ENCODE results near the gene PRTG.

The PRTG gene

DNA sequence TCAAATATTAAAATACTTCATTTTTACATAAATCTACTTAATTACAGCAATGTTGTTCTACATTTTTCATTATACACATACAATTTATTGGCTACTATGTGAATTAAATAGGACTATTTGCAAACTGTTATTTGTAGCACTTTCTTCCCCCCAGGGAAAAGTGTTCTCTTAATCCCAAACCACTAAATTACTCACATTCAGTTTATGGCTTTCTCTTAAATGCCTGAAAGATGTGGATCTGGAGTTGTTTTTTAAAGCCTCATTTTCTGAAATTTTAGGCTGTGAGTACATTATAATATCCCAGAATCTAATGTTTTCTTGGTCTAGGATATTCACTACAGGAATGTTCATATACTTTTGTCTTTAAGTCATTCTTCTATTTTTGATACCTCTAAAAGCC lies 32.7 kb downstream of the PRTG start:
- no peak for TF ChIP-seq CTCF (conservative IDR thresholded peaks at IDR 0.05; ENCODE audit: low read length)
- peak; percentile 4 for DNase-seq (ENCODE audit: low read depth)
- H3K4me3 ChIP-seq (ENCODE audit: low read length): no peak overlapping the region

DNA sequence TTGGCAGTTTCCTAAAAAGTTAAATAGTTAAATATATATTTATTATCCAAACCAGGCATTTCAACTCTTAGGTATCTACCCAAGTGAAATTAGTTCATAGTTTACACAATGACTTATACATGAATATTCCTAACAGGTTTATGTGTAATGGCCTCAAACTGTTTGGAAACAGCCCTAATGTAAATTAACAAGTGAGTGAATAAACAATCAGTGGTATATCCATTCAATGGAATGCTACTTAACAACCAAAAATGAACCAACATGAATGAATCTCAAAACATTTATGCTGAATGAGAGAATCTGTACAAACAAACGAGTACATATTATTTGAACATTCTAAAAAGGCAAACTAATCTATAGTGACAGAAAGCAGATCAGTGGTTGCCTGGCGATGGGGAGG lies 33.5 kb downstream of the PRTG start:
- DNase-seq (ENCODE audit: low read depth): no peak
- H3K4me3 ChIP-seq (ENCODE audit: low read length): no peak overlapping the region
- TF ChIP-seq CTCF (conservative IDR thresholded peaks at IDR 0.05; ENCODE audit: low read length): no peak

GRCh38 chr15:55708720-55709119 lies 34.2 kb downstream of the PRTG start:
- TF ChIP-seq CTCF (conservative IDR thresholded peaks at IDR 0.05; ENCODE audit: low read length): no peak
- H3K4me3 ChIP-seq (ENCODE audit: low read length): no peak overlapping the region
- no peak for DNase-seq (ENCODE audit: low read depth)

GRCh38 chr15:55707951-55708350 lies 35.0 kb downstream of the PRTG start:
- no peak for DNase-seq (ENCODE audit: low read depth)
- no peak overlapping the region for H3K4me3 ChIP-seq (ENCODE audit: low read length)
- no peak for TF ChIP-seq CTCF (conservative IDR thresholded peaks at IDR 0.05; ENCODE audit: low read length)

GRCh38 chr15:55707518-55707917 lies 35.4 kb downstream of the PRTG start:
- DNase-seq (ENCODE audit: low read depth): no peak
- no peak overlapping the region for H3K4me3 ChIP-seq (ENCODE audit: low read length)
- no peak for TF ChIP-seq CTCF (conservative IDR thresholded peaks at IDR 0.05; ENCODE audit: low read length)

DNA sequence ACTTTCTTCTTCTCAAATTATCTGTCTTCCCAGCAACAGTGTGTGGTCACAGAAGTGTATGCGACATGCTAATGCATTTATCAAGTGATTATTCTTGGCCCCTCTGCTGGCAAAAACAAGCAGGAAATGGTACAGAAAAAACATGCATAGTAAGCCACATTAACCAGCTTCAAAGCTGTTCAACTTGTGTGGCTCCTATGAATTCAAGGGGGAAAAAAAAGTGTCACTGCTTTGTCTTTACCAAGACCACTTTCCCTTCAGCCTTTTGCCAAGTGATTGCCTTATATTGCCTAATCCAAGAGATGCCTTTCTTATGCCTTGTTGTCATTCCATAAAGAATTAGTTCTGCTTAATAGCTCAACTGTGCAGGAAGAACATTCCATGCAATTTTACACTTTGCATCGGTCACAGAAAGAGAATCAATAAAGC lies 39.1 kb downstream of the PRTG start:
- DNase-seq (ENCODE audit: low read depth): peak; percentile 60
- H3K4me3 ChIP-seq (ENCODE audit: low read length): no peak overlapping the region
- no peak for TF ChIP-seq CTCF (conservative IDR thresholded peaks at IDR 0.05; ENCODE audit: low read length)

- DNase-seq (ENCODE audit: low read depth): no peak
- H3K4me3 ChIP-seq (ENCODE audit: low read length): no peak overlapping the region
- TF ChIP-seq CTCF (conservative IDR thresholded peaks at IDR 0.05; ENCODE audit: low read length): no peak
Observed at GRCh38 chr15:55700876-55701275, 42.1 kb downstream of the PRTG start.

Data from AG10803 (cell line).